Trophoblast cell (in vitro differentiated cells and primary cell): ENCODE data around the gene ZNF700.
"Not testable (repeated sequence)": the region's sequence is repeated elsewhere in the genome, so short reads cannot be mapped to it uniquely, and the experiment has no call there.

Experiments
- DNase-seq, 2 donors: peaks; one replicate each; pipeline ENCODE4 v3.0.0-alpha.2; 2016
- H2AFZ ChIP-seq: 2 replicates; pipeline ENCODE4 v1.6.1; 2013; ENCODE audit warnings: low read length, moderate library complexity, mild to moderate bottlenecking; ENCODE audit not compliant: insufficient read depth, poor library complexity
- H2AK5ac ChIP-seq: 2 replicates; pipeline ENCODE4 v1.6.1; 2013; ENCODE audit warnings: mild to moderate bottlenecking, low read length
- H2BK120ac ChIP-seq: 2 replicates; pipeline ENCODE4 v1.6.1; 2013; ENCODE audit warnings: low read length, mild to moderate bottlenecking, moderate library complexity; ENCODE audit not compliant: insufficient read depth, poor library complexity
- H2BK12ac ChIP-seq: 2 replicates; pipeline ENCODE4 v1.6.1; 2013; ENCODE audit warnings: mild to moderate bottlenecking, low read length, moderate library complexity
- H2BK5ac ChIP-seq: 2 replicates; pipeline ENCODE4 v1.6.1; 2013; ENCODE audit warnings: low read length, low read depth, moderate library complexity, mild to moderate bottlenecking; ENCODE audit not compliant: poor library complexity
- H3K14ac ChIP-seq: 2 replicates; pipeline ENCODE4 v1.6.1; 2013; ENCODE audit warnings: mild to moderate bottlenecking, low read length
- H3K18ac ChIP-seq: 2 replicates; pipeline ENCODE4 v1.6.1; 2013; ENCODE audit warnings: mild to moderate bottlenecking, low read length
- H3K23ac ChIP-seq: 2 replicates; pipeline ENCODE4 v1.6.1; 2013; ENCODE audit warnings: low read length
- H3K27ac ChIP-seq: 2 replicates; pipeline ENCODE4 v1.5.1; 2013; ENCODE audit warnings: low read depth, mild to moderate bottlenecking, inconsistent platforms, low read length, moderate library complexity
- H3K27me3 ChIP-seq: 2 replicates; pipeline ENCODE4 v1.6.1; 2013; ENCODE audit warnings: inconsistent platforms, mild to moderate bottlenecking, low read length, moderate library complexity; ENCODE audit not compliant: insufficient read depth
- H3K36me3 ChIP-seq, 2 experiments: 1 replicate in 1 of 2; 2 replicates in 1 of 2; pipeline ENCODE4 v1.6.1; 2013; ENCODE audit warnings: low read length in 2 of 2, mild to moderate bottlenecking in 2 of 2, moderate library complexity in 1 of 2; ENCODE audit not compliant: insufficient read depth in 2 of 2, control insufficient read depth in 1 of 2
- H3K4ac ChIP-seq: 2 replicates; pipeline ENCODE4 v1.6.1; 2013; ENCODE audit warnings: low read depth, mild to moderate bottlenecking, low read length, moderate library complexity
- H3K4me1 ChIP-seq, 2 experiments: 1 replicate in 1 of 2; 2 replicates in 1 of 2; pipeline ENCODE4 v1.6.1; 2013; ENCODE audit warnings: low read length in 2 of 2, mild to moderate bottlenecking in 2 of 2, moderate library complexity in 1 of 2; ENCODE audit not compliant: insufficient read depth in 2 of 2, control insufficient read depth in 1 of 2
- H3K4me2 ChIP-seq: 2 replicates; pipeline ENCODE4 v1.6.1; 2013; ENCODE audit warnings: inconsistent platforms, mild to moderate bottlenecking, low read length, moderate library complexity
- H3K4me3 ChIP-seq: 2 replicates; pipeline ENCODE4 v1.5.1; 2013; ENCODE audit warnings: mild to moderate bottlenecking, low read depth, low read length, inconsistent platforms
- H3K79me1 ChIP-seq: one replicate; pipeline ENCODE4 v1.6.1; 2013; ENCODE audit warnings: low read length
- H3K79me2 ChIP-seq: 2 replicates; pipeline ENCODE4 v1.6.1; 2013; ENCODE audit warnings: low read length, mild to moderate bottlenecking; ENCODE audit not compliant: control insufficient read depth, insufficient read depth, poor library complexity
- H3K9ac ChIP-seq: 2 replicates; pipeline ENCODE4 v1.6.1; 2013; ENCODE audit warnings: mild to moderate bottlenecking, low read length
- H3K9me3 ChIP-seq: 2 replicates; pipeline ENCODE4 v1.6.1; 2013; ENCODE audit warnings: low read depth, mild to moderate bottlenecking, control low read depth, inconsistent platforms, low read length; ENCODE audit not compliant: insufficient read depth
- H4K12ac ChIP-seq: 2 replicates; pipeline ENCODE4 v1.6.1; 2013; ENCODE audit warnings: low read depth, mild to moderate bottlenecking, low read length, moderate library complexity
- H4K8ac ChIP-seq: 2 replicates; pipeline ENCODE4 v1.6.1; 2013; ENCODE audit warnings: low read depth, mild to moderate bottlenecking, low read length, moderate library complexity
- H4K91ac ChIP-seq: one replicate; pipeline ENCODE4 v1.6.1; 2013; ENCODE audit warnings: low read depth, mild to moderate bottlenecking, low read length, moderate library complexity
- WGBS: extraction: QIAGEN DNeasy Blood & Tissue Kit; methylation state at CpG from one replicate; pipeline ENCODE4 v1.1.7; 2013; ENCODE audit warnings: missing lambda C conversion rate; ENCODE audit not compliant: insufficient read length, insufficient coverage; ENCODE audit errors: extremely low coverage; 5-methylcytosine and 5-hydroxymethylcytosine counted together

Gene ZNF700

DNA sequence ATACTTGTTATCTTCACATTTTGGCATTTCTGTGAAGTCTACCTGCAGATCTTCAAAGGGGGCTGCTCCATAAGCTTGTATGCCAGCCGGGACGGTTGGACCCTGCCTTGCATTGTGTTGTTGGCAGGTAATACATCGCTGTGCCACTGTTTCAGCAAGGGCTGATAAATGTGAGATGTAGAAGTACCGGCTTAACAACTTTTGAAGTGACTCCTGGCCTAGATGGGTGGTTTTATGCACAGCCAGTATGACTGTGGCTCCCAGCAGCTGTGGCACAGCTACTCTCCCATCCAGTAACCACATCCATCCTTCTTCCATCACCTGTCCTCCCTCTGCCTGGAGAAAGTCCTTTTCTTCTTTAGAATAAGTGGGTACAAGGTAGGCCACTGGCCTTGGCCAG lies 19.7 kb downstream of the ZNF700 start:
- Histone ChIP-seq H3K27me3 (no peaks in the 10 kb centered on the region), H3K18ac (no peak overlapping the region)

DNA sequence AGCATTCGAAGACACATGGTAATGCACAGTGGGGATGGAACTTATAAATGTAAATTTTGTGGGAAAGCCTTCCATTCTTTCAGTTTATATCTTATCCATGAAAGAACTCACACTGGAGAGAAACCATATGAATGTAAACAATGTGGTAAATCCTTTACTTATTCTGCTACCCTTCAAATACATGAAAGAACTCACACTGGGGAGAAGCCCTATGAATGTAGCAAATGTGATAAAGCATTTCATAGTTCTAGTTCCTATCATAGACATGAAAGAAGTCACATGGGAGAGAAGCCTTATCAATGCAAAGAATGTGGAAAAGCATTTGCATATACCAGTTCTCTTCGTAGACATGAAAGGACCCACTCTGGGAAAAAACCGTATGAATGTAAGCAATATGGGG lies 23.7 kb downstream of the ZNF700 start:
- H2BK12ac ChIP-seq, result no peak overlapping the region
- H4K12ac ChIP-seq, result no peak overlapping the region
- H3K36me3 ChIP-seq, result peaks cover 31 to 55% of the 10 kb centered on the region in 2 experiments
- H3K4me1 ChIP-seq, result no peaks in the 10 kb centered on the region
- no peak overlapping the region for H3K4me3 ChIP-seq
- no peaks in the 10 kb centered on the region for H3K27me3 ChIP-seq
- H2AK5ac ChIP-seq, result no peak overlapping the region
- H3K4ac ChIP-seq, result no peak overlapping the region
- H3K27ac ChIP-seq, result no peak overlapping the region
- no peak overlapping the region for H3K4me2 ChIP-seq
- H2BK120ac ChIP-seq, result no peak overlapping the region
- H3K9me3 ChIP-seq, result peaks cover 44% of the 10 kb centered on the region
- no peak overlapping the region for H3K23ac ChIP-seq
- no peak for DNase-seq
- H3K9ac ChIP-seq, result no peak overlapping the region
- WGBS, result no CpG with 5 or more reads among the region's 3 CpGs
- H4K91ac ChIP-seq, result no peak overlapping the region
- no peak overlapping the region for H3K18ac ChIP-seq
- no peak overlapping the region for H3K14ac ChIP-seq
- no peaks in the 10 kb centered on the region for H3K79me1 ChIP-seq
- H2AFZ ChIP-seq, result no peak overlapping the region
- H2BK5ac ChIP-seq, result no peak overlapping the region
- no peak overlapping the region for H4K8ac ChIP-seq
- no peaks in the 10 kb centered on the region for H3K79me2 ChIP-seq

More for the DNA sequence above, 19.7 kb downstream of the ZNF700 start:
- Histone ChIP-seq H3K9me3 (peaks cover 41% of the 10 kb centered on the region), H2AK5ac (no peak overlapping the region), H3K79me2 (no peaks in the 10 kb centered on the region), H3K4me3 (no peak overlapping the region), H3K4me1 (no peaks in the 10 kb centered on the region), H3K14ac (no peak overlapping the region), H2BK5ac (no peak overlapping the region), H3K36me3 (peaks cover 28 to 39% of the 10 kb centered on the region in 2 experiments), H2BK120ac (no peak overlapping the region), H3K9ac (no peak overlapping the region), H2AFZ (no peak overlapping the region), H3K4me2 (no peak overlapping the region), H3K27ac (no peak overlapping the region), H3K23ac (no peak overlapping the region), H3K4ac (no peak overlapping the region), H2BK12ac (no peak overlapping the region), H4K8ac (no peak overlapping the region), H4K12ac (no peak overlapping the region), H3K79me1 (no peaks in the 10 kb centered on the region), H4K91ac (no peak overlapping the region)
- no CpG with 5 or more reads among the region's 4 CpGs for WGBS
- DNase-seq, result peak; percentile 53 to 67

DNA sequence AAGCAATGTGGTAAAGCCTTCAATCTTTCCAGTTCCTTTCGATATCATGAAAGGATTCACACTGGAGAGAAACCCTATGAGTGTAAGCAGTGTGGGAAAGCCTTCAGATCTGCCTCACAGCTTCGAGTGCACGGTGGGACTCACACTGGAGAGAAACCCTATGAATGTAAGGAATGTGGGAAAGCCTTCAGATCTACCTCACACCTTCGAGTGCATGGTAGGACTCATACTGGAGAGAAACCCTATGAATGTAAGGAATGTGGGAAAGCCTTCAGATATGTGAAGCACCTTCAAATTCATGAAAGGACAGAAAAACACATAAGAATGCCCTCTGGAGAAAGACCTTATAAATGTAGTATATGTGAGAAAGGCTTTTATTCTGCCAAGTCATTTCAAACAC lies 24.3 kb downstream of the ZNF700 start:
- Histone ChIP-seq H2AFZ (no peak overlapping the region), H3K4ac (no peak overlapping the region)

DNA sequence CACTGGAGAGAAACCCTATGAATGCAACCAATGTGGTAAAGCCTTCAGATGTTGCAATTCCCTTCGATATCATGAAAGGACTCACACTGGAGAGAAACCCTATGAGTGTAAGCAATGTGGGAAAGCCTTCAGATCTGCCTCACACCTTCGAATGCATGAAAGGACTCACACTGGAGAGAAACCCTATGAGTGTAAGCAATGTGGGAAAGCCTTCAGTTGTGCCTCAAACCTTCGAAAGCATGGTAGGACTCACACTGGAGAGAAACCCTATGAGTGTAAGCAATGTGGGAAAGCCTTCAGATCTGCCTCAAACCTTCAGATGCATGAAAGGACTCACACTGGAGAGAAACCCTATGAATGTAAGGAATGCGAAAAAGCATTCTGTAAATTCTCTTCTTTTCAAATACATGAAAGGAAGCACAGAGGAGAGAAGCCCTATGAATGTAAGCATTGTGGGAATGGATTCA lies 24.7 kb downstream of the ZNF700 start:
- not testable (repeated sequence) for H2BK12ac ChIP-seq, H3K4me2 ChIP-seq, H3K23ac ChIP-seq, H3K79me2 ChIP-seq, H3K27me3 ChIP-seq, H4K8ac ChIP-seq, H2BK5ac ChIP-seq, H3K4me3 ChIP-seq, H2BK120ac ChIP-seq, H3K9ac ChIP-seq, H4K91ac ChIP-seq, H3K14ac ChIP-seq, H3K79me1 ChIP-seq, DNase-seq, H2AK5ac ChIP-seq, H4K12ac ChIP-seq, H3K4me1 ChIP-seq, H2AFZ ChIP-seq, H3K18ac ChIP-seq, H3K27ac ChIP-seq, H3K4ac ChIP-seq
- peaks cover 25 to 48% of the 10 kb centered on the region in 2 experiments for H3K36me3 ChIP-seq
- peaks cover 38% of the 10 kb centered on the region for H3K9me3 ChIP-seq
- no CpG with 5 or more reads among the region's 4 CpGs for WGBS

More for the DNA sequence above, 24.3 kb downstream of the ZNF700 start:
- no peak for DNase-seq
- H3K4me2 ChIP-seq, result no peak overlapping the region
- H3K23ac ChIP-seq, result no peak overlapping the region
- H3K79me2 ChIP-seq, result no peaks in the 10 kb centered on the region
- H3K27me3 ChIP-seq, result no peaks in the 10 kb centered on the region
- H3K4me3 ChIP-seq, result no peak overlapping the region
- WGBS, result no CpG with 5 or more reads among the region's 4 CpGs
- H3K79me1 ChIP-seq, result no peaks in the 10 kb centered on the region
- no peak overlapping the region for H3K27ac ChIP-seq
- H4K8ac ChIP-seq, result no peak overlapping the region
- H3K9me3 ChIP-seq, result peaks cover 41% of the 10 kb centered on the region
- no peak overlapping the region for H2BK12ac ChIP-seq
- H3K9ac ChIP-seq, result no peak overlapping the region
- no peak overlapping the region for H4K91ac ChIP-seq
- no peak overlapping the region for H2AK5ac ChIP-seq
- H3K18ac ChIP-seq, result no peak overlapping the region
- H4K12ac ChIP-seq, result no peak overlapping the region
- peaks cover 29 to 53% of the 10 kb centered on the region in 2 experiments for H3K36me3 ChIP-seq
- no peaks in the 10 kb centered on the region for H3K4me1 ChIP-seq
- no peak overlapping the region for H2BK5ac ChIP-seq
- no peak overlapping the region for H3K14ac ChIP-seq
- no peak overlapping the region for H2BK120ac ChIP-seq
